HEK293T (cell line): ENCODE measurements around the gene RENBP.

Source experiments
- CTCF ChIA-PET: fragments of 350-600 bp; formaldehyde crosslinking; extraction: SDS; loops from one replicate; lab custom pipeline; 2021; ENCODE audit warnings: antibody characterized with exemption, inconsistent platforms; lab: Yijun Ruan, JAX
- POLR2A ChIA-PET: fragments of 350-600 bp; formaldehyde crosslinking; extraction: SDS; loops from one replicate; lab custom pipeline; 2020; ENCODE audit warnings: antibody characterized with exemption, inconsistent platforms; lab: Yijun Ruan, JAX
- DNase-seq: peaks from one replicate; pipeline ENCODE4 v3.0.0; 2012; ENCODE audit warnings: mixed read lengths; ENCODE audit errors: extremely low spot score
- ARNT ChIP-seq: fragments of 450-650 bp; IDR thresholded peaks from 2 replicates; pipeline ENCODE4 v1.6.1; 2017; ENCODE audit warnings: mild to moderate bottlenecking
- BHLHE40 ChIP-seq: fragments of 450-650 bp; IDR thresholded peaks from 2 replicates; pipeline ENCODE4 v1.6.1; 2016; ENCODE audit warnings: mild to moderate bottlenecking, moderate library complexity, borderline replicate concordance
- CTBP1 ChIP-seq: fragments of 450-650 bp; IDR thresholded peaks from 2 replicates; pipeline ENCODE4 v1.6.1; 2016; ENCODE audit warnings: borderline replicate concordance
- ELF4 ChIP-seq: fragments of 450-650 bp; IDR thresholded peaks from 2 replicates; pipeline ENCODE4 v1.6.1; 2017; ENCODE audit warnings: antibody characterized with exemption
- FOXA1 ChIP-seq: fragments of 450-650 bp; IDR thresholded peaks from 2 replicates; pipeline ENCODE4 v1.6.1; 2016; ENCODE audit warnings: mild to moderate bottlenecking
- FOXK2 ChIP-seq: fragments of 450-650 bp; IDR thresholded peaks from 2 replicates; pipeline ENCODE4 v1.6.1; 2016; ENCODE audit warnings: mild to moderate bottlenecking
- FOXM1 ChIP-seq: fragments of 450-650 bp; IDR thresholded peaks from 2 replicates; pipeline ENCODE4 v1.6.1; 2017; ENCODE audit warnings: mild to moderate bottlenecking, borderline replicate concordance
- HDGF ChIP-seq: fragments of 450-650 bp; IDR thresholded peaks from 2 replicates; pipeline ENCODE4 v1.6.1; 2017; ENCODE audit warnings: antibody characterized with exemption, borderline replicate concordance
- L3MBTL2 ChIP-seq: fragments of 450-650 bp; conservative IDR thresholded peaks from 2 replicates; pipeline ENCODE4 v1.6.1; 2016; ENCODE audit warnings: mild to moderate bottlenecking
- LEF1 ChIP-seq: fragments of 450-650 bp; IDR thresholded peaks from 2 replicates; pipeline ENCODE4 v1.6.1; 2017; ENCODE audit warnings: mild to moderate bottlenecking, borderline replicate concordance
- NFRKB ChIP-seq: fragments of 450-650 bp; IDR thresholded peaks from 2 replicates; pipeline ENCODE4 v1.6.1; 2016; ENCODE audit warnings: mild to moderate bottlenecking, moderate library complexity
- PKNOX1 ChIP-seq: fragments of 450-650 bp; IDR thresholded peaks from 2 replicates; pipeline ENCODE4 v1.6.1; 2016
- SP1 ChIP-seq: fragments of 450-650 bp; IDR thresholded peaks from 2 replicates; pipeline ENCODE4 v1.6.1; 2017
- SUZ12 ChIP-seq: fragments of 450-650 bp; IDR thresholded peaks from 2 replicates; pipeline ENCODE4 v1.6.1; 2016; ENCODE audit warnings: mild to moderate bottlenecking
- TARDBP ChIP-seq: fragments of 450-650 bp; IDR thresholded peaks from 2 replicates; pipeline ENCODE4 v1.6.1; 2016
- ZNF384 ChIP-seq: fragments of 450-650 bp; IDR thresholded peaks from 2 replicates; pipeline ENCODE4 v1.6.1; 2016

The RENBP gene

DNA sequence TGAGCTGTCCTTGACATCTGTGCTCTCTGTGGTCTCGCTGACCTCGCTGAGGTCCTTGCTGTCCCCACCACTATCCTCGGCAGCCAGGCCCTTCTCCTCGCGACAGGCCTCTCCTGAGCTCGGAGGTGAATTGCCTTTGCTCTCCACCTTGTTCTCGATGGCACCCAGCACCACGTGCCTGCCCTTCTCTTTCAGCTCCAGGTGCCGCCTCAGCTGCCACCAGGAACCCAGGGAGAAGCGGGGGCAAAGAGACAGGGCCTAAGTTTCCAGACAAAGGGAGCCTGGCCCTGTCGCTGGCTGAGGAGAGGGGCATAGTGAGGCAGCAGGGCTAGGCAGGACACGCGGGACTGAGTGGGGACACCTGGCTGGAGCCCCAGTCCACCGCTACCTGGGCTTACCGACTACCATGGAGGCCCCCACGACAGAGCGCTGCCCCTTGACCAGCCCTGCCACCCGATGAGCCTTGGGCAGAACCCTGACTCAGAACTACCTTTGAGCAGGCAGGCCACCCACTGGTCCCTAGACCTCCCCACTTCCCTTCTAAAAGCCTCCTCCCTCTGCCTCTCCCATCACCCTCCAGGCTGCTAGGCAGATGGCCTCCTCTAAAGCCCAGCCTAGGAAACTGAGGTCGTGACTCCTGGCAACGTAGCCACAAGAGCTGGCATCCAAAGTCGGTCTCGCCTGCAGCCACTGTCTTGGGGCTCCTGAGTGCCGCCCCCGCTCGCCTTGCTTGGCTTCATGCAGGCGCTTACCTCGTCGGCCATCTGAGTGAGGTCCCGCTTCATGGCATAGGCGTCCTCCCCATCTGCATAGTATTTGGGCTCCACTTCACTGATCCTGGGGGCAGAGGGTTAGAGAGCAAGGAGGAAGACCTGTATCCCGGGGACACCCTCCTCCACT, 14.2 kb downstream of the RENBP start:
- no peak for DNase-seq
- TF ChIP-seq BHLHE40 (no peak), TARDBP (no peak), PKNOX1 (no peak), FOXA1 (no peak), L3MBTL2 (no peak), ZNF384 (no peak), NFRKB (no peak), ARNT (no peak), SP1 (no peak), HDGF (no peak), FOXM1 (no peak), SUZ12 (no peak), ELF4 (no peak), CTBP1 (no peak), FOXK2 (no peak), LEF1 (no peak)
- POLR2A ChIA-PET = interaction anchor here (0.8 to 7.1 kb wide), 4 partner anchors 10 to 136 kb away, joined by 3 to 65 read pairs (median 12); partner anchors contain the start of genes HCFC1, IDH3G, RENBP and SSR4
- CTCF ChIA-PET = interaction anchor here (9.2 kb wide), 1 partner anchor 16 kb away, joined by 100 read pairs; the partner anchor contains the start of gene RENBP

DNA sequence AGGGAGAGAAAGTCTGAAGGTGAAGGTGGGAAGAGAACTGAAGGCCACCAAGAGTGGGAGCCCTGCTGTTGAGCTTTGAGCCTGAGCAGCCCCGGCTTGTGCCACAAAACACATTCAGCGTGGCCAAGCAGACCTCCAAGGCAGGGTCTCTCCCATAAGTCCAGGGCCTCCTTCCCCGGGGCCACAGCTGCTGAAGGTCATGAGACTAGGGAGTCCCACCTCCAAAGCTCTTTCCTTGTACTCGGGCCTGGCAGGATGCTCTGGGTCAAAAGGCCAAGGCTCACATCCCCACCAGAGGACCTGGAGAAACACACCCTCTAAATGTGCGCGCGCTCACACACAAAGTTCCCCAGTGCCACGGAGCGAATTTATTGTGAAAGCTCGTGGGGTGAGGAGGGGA, 14.9 kb downstream of the RENBP start:
- POLR2A ChIA-PET = interaction anchor here (0.8 to 7.1 kb wide), 4 partner anchors 10 to 135 kb away, joined by 3 to 65 read pairs (median 12); partner anchors contain the start of genes HCFC1, IDH3G, RENBP and SSR4
- CTCF ChIA-PET = interaction anchor here (9.2 kb wide), 1 partner anchor 16 kb away, joined by 100 read pairs; the partner anchor contains the start of gene RENBP
- no peak for DNase-seq
- TF ChIP-seq BHLHE40 (no peak), FOXA1 (no peak), LEF1 (no peak), NFRKB (no peak), ELF4 (no peak), HDGF (no peak), CTBP1 (no peak), FOXK2 (no peak), L3MBTL2 (no peak), ARNT (no peak), ZNF384 (no peak), SP1 (no peak), PKNOX1 (no peak), TARDBP (no peak), SUZ12 (no peak), FOXM1 (no peak)

DNA sequence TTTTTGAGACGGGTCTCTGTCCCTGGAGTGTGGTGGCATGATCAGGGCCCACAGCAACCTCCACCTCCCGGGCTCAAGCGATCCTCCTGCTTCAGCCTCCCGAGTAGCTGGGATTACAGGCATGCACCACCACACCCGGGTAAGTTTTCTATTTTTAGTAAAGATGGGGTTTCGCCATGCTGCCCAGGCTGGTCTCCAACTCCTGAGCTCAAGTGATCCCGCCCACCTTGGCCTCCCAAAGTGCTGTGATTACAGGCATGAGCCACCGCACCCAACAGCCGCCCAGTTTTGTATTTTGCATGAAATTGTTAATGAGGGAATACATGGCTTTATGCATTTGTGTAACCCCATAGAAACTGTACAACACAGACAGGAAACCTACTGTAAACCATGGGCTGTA, 15.6 kb downstream of the RENBP start:
- CTCF ChIA-PET = interaction anchor here (0.6 to 9.2 kb wide), 4 partner anchors 10 to 166 kb away, joined by 3 to 100 read pairs (median 6); partner anchors contain the start of gene RENBP
- POLR2A ChIA-PET = interaction anchor here (0.6 to 7.1 kb wide), 17 partner anchors 10 to 162 kb away, joined by 3 to 65 read pairs (median 5); partner anchors contain the start of genes HCFC1, IDH3G, RENBP and SSR4
- no peak for DNase-seq
- no peak for TF ChIP-seq ELF4
- no peak for TF ChIP-seq SP1
- no peak for TF ChIP-seq TARDBP
- no peak for TF ChIP-seq LEF1
- TF ChIP-seq NFRKB = no peak
- TF ChIP-seq BHLHE40 = no peak
- TF ChIP-seq FOXK2 = no peak
- TF ChIP-seq FOXA1 = no peak
- TF ChIP-seq L3MBTL2 = no peak
- TF ChIP-seq ZNF384 = no peak
- no peak for TF ChIP-seq ARNT
- no peak for TF ChIP-seq PKNOX1
- TF ChIP-seq FOXM1 = no peak

DNA sequence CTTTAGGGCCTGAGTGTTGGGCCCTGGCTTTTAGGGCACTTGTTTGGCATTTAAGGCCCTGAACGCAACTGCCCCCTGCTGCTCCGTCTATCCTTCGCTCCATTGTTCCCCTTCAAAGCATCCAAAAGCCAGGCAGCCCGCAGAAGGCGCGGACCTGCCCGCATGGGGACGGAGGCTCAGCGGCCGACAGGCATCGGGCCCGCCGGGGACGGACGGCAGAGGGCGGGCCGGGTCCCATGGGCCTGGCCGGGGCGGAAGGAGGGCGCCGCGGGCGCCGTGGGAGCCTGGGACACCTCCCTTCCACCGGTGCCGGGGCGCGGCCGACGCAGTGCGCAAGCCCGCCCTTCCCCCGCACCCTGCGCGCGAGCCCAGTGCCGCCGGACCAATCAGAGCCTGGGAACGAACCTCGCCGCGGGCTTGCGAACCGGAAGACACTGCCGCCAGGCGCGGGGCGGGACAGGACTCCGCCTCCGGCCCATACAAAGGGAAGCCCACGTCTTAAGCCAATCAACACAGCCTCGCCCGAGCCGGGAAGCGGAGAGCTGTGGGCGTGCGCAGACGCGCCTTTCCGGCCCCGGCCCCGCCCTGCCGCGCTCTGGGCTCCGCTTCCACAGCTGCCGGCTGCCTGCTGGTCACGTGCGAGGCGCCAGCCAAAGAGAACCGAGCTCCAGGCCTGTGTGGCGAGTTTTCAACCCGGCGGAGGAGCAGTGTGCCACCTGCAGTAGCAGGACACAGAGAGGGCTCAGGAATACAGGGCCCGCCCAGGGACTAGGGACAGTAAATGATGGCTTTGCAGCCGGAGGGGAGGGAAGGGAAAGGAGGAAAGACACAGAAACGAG, 16.3 kb downstream of the RENBP start:
- POLR2A ChIA-PET = interaction anchor here (0.6 to 7.1 kb wide), 22 partner anchors 9 to 162 kb away, joined by 3 to 65 read pairs (median 4); partner anchors contain the start of genes HCFC1, IDH3G, L1CAM and RENBP
- no peak for TF ChIP-seq FOXA1
- no peak for TF ChIP-seq ZNF384
- TF ChIP-seq HDGF = no peak
- no peak for TF ChIP-seq L3MBTL2
- TF ChIP-seq FOXK2 = no peak
- peak; percentile 56; the same call in 1 of the 2 replicates for TF ChIP-seq FOXM1
- TF ChIP-seq NFRKB = no peak
- TF ChIP-seq ELF4 = peak; percentile 72; the same call in 1 of the 2 replicates
- TF ChIP-seq SUZ12 = no peak
- no peak for TF ChIP-seq TARDBP
- TF ChIP-seq CTBP1 = no peak
- no peak for TF ChIP-seq SP1
- TF ChIP-seq LEF1 = peak; percentile 82; the same call in 1 of the 2 replicates
- peak; percentile 61 for TF ChIP-seq PKNOX1
- no peak for TF ChIP-seq BHLHE40
- peak; percentile 40; the same call in 1 of the 2 replicates for TF ChIP-seq ARNT
- CTCF ChIA-PET = interaction anchor here (0.6 to 9.2 kb wide), 5 partner anchors 10 to 165 kb away, joined by 3 to 100 read pairs (median 5); partner anchors contain the start of gene RENBP
- peak; percentile 98 for DNase-seq
